Spleen (tissue), 7 donors: Measurements from ENCODE around the gene SUZ12.

ENCODE experiments used
- CTCF ChIP-seq, 11 experiments: fragments of 200-600 bp in 7 of 11; fragments of 450-650 bp in 4 of 11; sonication (generic) in 4 of 11; IDR thresholded peaks in 8 of 11; conservative IDR thresholded peaks in 3 of 11; 1 replicate in 7 of 11; 2 replicates in 4 of 11; pipeline versions ENCODE4 v1.4.0 to v1.8.0; 2016 to 2021; ENCODE audit warnings: antibody characterized with exemption in 11 of 11, inconsistent platforms in 4 of 11, mild to moderate bottlenecking in 1 of 11
- POLR2A ChIP-seq, 3 donors: fragments of 450-650 bp; IDR thresholded peaks; one replicate each; pipeline ENCODE4 v1.5.1; 2017; ENCODE audit warnings: antibody characterized with exemption in 3 of 3, mild to moderate bottlenecking in 1 of 3
- donor health status: DM: no; HTN: no; CAD: no; lungs with moderate emphysema.
- donor health status: DM: no; HTN: no; CAD: no.
- donor health status: DM: no; HTN: no; CAD: no.

GRCh38 chr17:31907342-31907962 lies 29.4 kb upstream of the SUZ12 start:
- no peak for TF ChIP-seq CTCF (IDR thresholded peaks at IDR 0.05 in 8 of 11, conservative IDR thresholded peaks at IDR 0.05 in 3 of 11)
- no peak for TF ChIP-seq POLR2A (IDR thresholded peaks at IDR 0.05)
